CD4-positive, CD25-positive, alpha-beta regulatory T cell (primary cell): Measurements from ENCODE around the gene ITGA11. TPM values are rescaled to one million over a fixed set of nuclear protein-coding genes. Genes with fewer than 3 reads are reported as not detected.
"Not testable (repeated sequence)": the region's sequence is repeated elsewhere in the genome, so short reads cannot be mapped to it uniquely, and the experiment has no call there.

Source experiments
- ATAC-seq, 2 donors: fragments of 150-1000 bp; cut with Tn5 transposase; one replicate each; pipeline ENCODE4 v1.10.0; 2021; ENCODE audit warnings: low read depth in 2 of 2, moderate number of reproducible peaks in 2 of 2, moderate library complexity in 1 of 2
- DNase-seq, 3 donors: peaks; one replicate each; pipeline versions ENCODE4 v3.0.0 to v3.0.0-alpha.2; 2012 to 2022; ENCODE audit warnings: mixed read lengths in 1 of 3
- H3K27ac ChIP-seq: one replicate; pipeline ENCODE4 v1.7.0; 2013; ENCODE audit warnings: mild to moderate bottlenecking, low read length; ENCODE audit not compliant: insufficient read depth, poor library complexity, severe bottlenecking
- H3K27me3 ChIP-seq: one replicate; pipeline ENCODE4 v1.7.0; 2013; ENCODE audit warnings: low read length; ENCODE audit not compliant: control insufficient read depth, insufficient read depth
- H3K36me3 ChIP-seq: one replicate; pipeline ENCODE4 v1.7.0; 2013; ENCODE audit warnings: mild to moderate bottlenecking, low read length, moderate library complexity; ENCODE audit not compliant: control insufficient read depth, insufficient read depth
- H3K4me1 ChIP-seq: 2 replicates; pipeline ENCODE4 v1.7.0; 2013; ENCODE audit warnings: mild to moderate bottlenecking, low read length; ENCODE audit not compliant: insufficient read depth, control insufficient read depth, poor library complexity, severe bottlenecking
- H3K4me3 ChIP-seq: one replicate; pipeline ENCODE4 v1.7.0; 2013; ENCODE audit warnings: low read depth, mild to moderate bottlenecking, low read length, moderate library complexity
- H3K9me3 ChIP-seq, 2 experiments: 1 replicate in 1 of 2; 2 replicates in 1 of 2; pipeline ENCODE4 v1.7.0; 2013; ENCODE audit warnings: low read length in 2 of 2, mild to moderate bottlenecking in 1 of 2, moderate library complexity in 1 of 2; ENCODE audit not compliant: control insufficient read depth in 2 of 2
- H3K27ac Mint-ChIP-seq, 3 donors: one replicate each; pipeline ENCODE4 v1.8.0; 2020 to 2022; ENCODE audit warnings: mild to moderate bottlenecking in 3 of 3, mixed read lengths in 3 of 3, moderate library complexity in 2 of 3
- H3K27me3 Mint-ChIP-seq: one replicate; pipeline ENCODE4 v1.8.0; 2022; ENCODE audit warnings: mild to moderate bottlenecking, mixed read lengths
- H3K36me3 Mint-ChIP-seq: one replicate; pipeline ENCODE4 v1.8.0; 2020; ENCODE audit warnings: mixed read lengths
- H3K4me1 Mint-ChIP-seq, 4 donors: one replicate each; pipeline ENCODE4 v1.8.0; 2020 to 2022; ENCODE audit warnings: mixed read lengths in 4 of 4, mild to moderate bottlenecking in 1 of 4
- H3K4me3 Mint-ChIP-seq, 4 donors: one replicate each; pipeline ENCODE4 v1.8.0; 2020 to 2022; ENCODE audit warnings: mild to moderate bottlenecking in 4 of 4, mixed read lengths in 4 of 4, moderate library complexity in 3 of 4
- H3K9me3 Mint-ChIP-seq, 7 donors: one replicate each; pipeline ENCODE4 v1.8.0; 2020 to 2022; ENCODE audit warnings: mixed read lengths in 7 of 7, mild to moderate bottlenecking in 3 of 7, moderate library complexity in 2 of 7
- polyA plus RNA-seq, 4 donors: library from polyadenylated mRNA; unstranded; fragments of 300-500 nt; fragmentation: Illumina TruSeq; gene quantifications; one replicate each; pipeline ENCODE4 v1.2.3, GENCODE V29; 2021
- total RNA-seq: library from RNA; stranded (reverse); gene quantifications from one replicate; pipeline ENCODE4 v1.2.3, GENCODE V29; 2022

Gene ITGA11
- total and polyA plus RNA-seq, 5 donors from 2014 or later: 0.02 to 0.05 TPM; not detected in 3

- Histone ChIP-seq H3K9me3 (no peaks in the 10 kb centered on the region), H3K36me3 (no peaks in the 10 kb centered on the region), H3K27me3 (peaks cover 11% of the 10 kb centered on the region), H3K4me3 (no peak overlapping the region), H3K4me1 (no peaks in the 10 kb centered on the region), H3K27ac (no peak overlapping the region)
- Mint-ChIP-seq H3K27me3 (peaks cover 45% of the 10 kb centered on the region), H3K4me3 (no peak overlapping the region), H3K36me3 (no peaks in the 10 kb centered on the region), H3K27ac (no peak overlapping the region), H3K4me1 (no peaks in the 10 kb centered on the region), H3K9me3 (no peaks in the 10 kb centered on the region)
- no peak for ATAC-seq
- DNase-seq: no peak
These were observed 4.6 kb downstream of the ITGA11 start for GRCh38 chr15:68427366-68427765.

GRCh38 chr15:68426116-68426515 is 5.8 kb downstream of the ITGA11 start:
- Mint-ChIP-seq H3K4me3 (no peak overlapping the region), H3K4me1 (no peaks in the 10 kb centered on the region), H3K27me3 (peaks cover 43% of the 10 kb centered on the region), H3K9me3 (no peaks in the 10 kb centered on the region), H3K36me3 (no peaks in the 10 kb centered on the region), H3K27ac (no peak overlapping the region)
- H3K27ac ChIP-seq: no peak overlapping the region
- no peaks in the 10 kb centered on the region for H3K4me1 ChIP-seq
- H3K4me3 ChIP-seq: no peak overlapping the region
- H3K9me3 ChIP-seq: no peaks in the 10 kb centered on the region
- peaks cover 11% of the 10 kb centered on the region for H3K27me3 ChIP-seq
- no peak for DNase-seq
- no peaks in the 10 kb centered on the region for H3K36me3 ChIP-seq
- ATAC-seq: no peak

- Histone ChIP-seq H3K4me1 (no peaks in the 10 kb centered on the region), H3K9me3 (no peaks in the 10 kb centered on the region), H3K4me3 (no peak overlapping the region), H3K27me3 (peaks cover 11% of the 10 kb centered on the region), H3K36me3 (no peaks in the 10 kb centered on the region), H3K27ac (no peak overlapping the region)
- ATAC-seq (no peak), DNase-seq (no peak)
- Mint-ChIP-seq H3K4me3 (no peak overlapping the region), H3K27ac (no peak overlapping the region), H3K36me3 (no peaks in the 10 kb centered on the region), H3K27me3 (peaks cover 40% of the 10 kb centered on the region), H3K9me3 (no peaks in the 10 kb centered on the region), H3K4me1 (no peaks in the 10 kb centered on the region)
These were observed 6.4 kb downstream of the ITGA11 start for GRCh38 chr15:68425428-68426060.

- Mint-ChIP-seq H3K36me3 (no peaks in the 10 kb centered on the region), H3K9me3 (no peaks in the 10 kb centered on the region), H3K27ac (no peak overlapping the region), H3K4me1 (no peaks in the 10 kb centered on the region), H3K4me3 (no peak overlapping the region), H3K27me3 (peaks cover 34% of the 10 kb centered on the region)
- Histone ChIP-seq H3K4me1 (no peaks in the 10 kb centered on the region), H3K9me3 (no peaks in the 10 kb centered on the region), H3K36me3 (no peaks in the 10 kb centered on the region), H3K27ac (no peak overlapping the region), H3K4me3 (no peak overlapping the region), H3K27me3 (peaks cover 4% of the 10 kb centered on the region)
- DNase-seq (no peak), ATAC-seq (no peak)
These were observed 7.1 kb downstream of the ITGA11 start for GRCh38 chr15:68424754-68425390.

GRCh38 chr15:68423359-68424296 is 8.3 kb downstream of the ITGA11 start:
- Mint-ChIP-seq H3K27me3 (peaks cover 21% of the 10 kb centered on the region), H3K4me1 (no peaks in the 10 kb centered on the region), H3K4me3 (no peak overlapping the region), H3K9me3 (no peaks in the 10 kb centered on the region), H3K36me3 (no peaks in the 10 kb centered on the region), H3K27ac (no peak overlapping the region)
- DNase-seq (no peak), ATAC-seq (no peak)
- H3K36me3 ChIP-seq: no peaks in the 10 kb centered on the region
- H3K4me1 ChIP-seq: no peaks in the 10 kb centered on the region
- H3K27me3 ChIP-seq: no peaks in the 10 kb centered on the region
- H3K4me3 ChIP-seq: no peak overlapping the region
- H3K27ac ChIP-seq: no peak overlapping the region
- H3K9me3 ChIP-seq: no peaks in the 10 kb centered on the region

- H3K9me3 ChIP-seq, H3K27ac ChIP-seq, H3K36me3 ChIP-seq, H3K4me3 Mint-ChIP-seq, H3K4me1 ChIP-seq, ATAC-seq, H3K9me3 Mint-ChIP-seq, H3K4me1 Mint-ChIP-seq, H3K36me3 Mint-ChIP-seq, H3K27me3 ChIP-seq, DNase-seq, H3K4me3 ChIP-seq, H3K27ac Mint-ChIP-seq: not testable (repeated sequence)
- H3K27me3 Mint-ChIP-seq: peaks cover 11% of the 10 kb centered on the region
These were observed 9.4 kb downstream of the ITGA11 start for GRCh38 chr15:68422403-68423145.

GRCh38 chr15:68421798-68422402 is 10.1 kb downstream of the ITGA11 start:
- no peaks in the 10 kb centered on the region for H3K36me3 ChIP-seq
- H3K27ac Mint-ChIP-seq: no peak overlapping the region
- peaks cover 12% of the 10 kb centered on the region for H3K27me3 Mint-ChIP-seq
- H3K4me3 Mint-ChIP-seq: no peak overlapping the region
- no peaks in the 10 kb centered on the region for H3K27me3 ChIP-seq
- H3K36me3 Mint-ChIP-seq: no peaks in the 10 kb centered on the region
- no peak overlapping the region for H3K4me3 ChIP-seq
- H3K4me1 ChIP-seq: no peaks in the 10 kb centered on the region
- no peaks in the 10 kb centered on the region for H3K9me3 Mint-ChIP-seq
- H3K9me3 ChIP-seq: no peaks in the 10 kb centered on the region
- H3K4me1 Mint-ChIP-seq: no peaks in the 10 kb centered on the region
- no peak overlapping the region for H3K27ac ChIP-seq
- ATAC-seq: no peak
- no peak for DNase-seq
